Fibroblast of pulmonary artery (primary cell): Measurements from ENCODE around the gene UCHL1.
A peak's percentile ranks its signal among the peaks of the same experiment; 100 is the strongest.

ENCODE experiments used
- DNase-seq: peaks from one replicate; pipeline ENCODE4 v3.0.0-alpha.2; 2010; ENCODE audit warnings: low read depth
- H3K4me3 ChIP-seq: replicated peaks from 2 replicates; pipeline ENCODE4 v1.5.1; 2011; ENCODE audit warnings: low read depth, mild to moderate bottlenecking, control low read depth, low read length, moderate library complexity
- TF ChIP-seq, protein P1 (sequence below): IDR thresholded peaks from 2 replicates; pipeline ENCODE4 v1.5.1; 2011; ENCODE audit warnings: mild to moderate bottlenecking, control low read depth, low read length, inconsistent platforms; ENCODE audit errors: missing control alignments

Gene UCHL1

DNA sequence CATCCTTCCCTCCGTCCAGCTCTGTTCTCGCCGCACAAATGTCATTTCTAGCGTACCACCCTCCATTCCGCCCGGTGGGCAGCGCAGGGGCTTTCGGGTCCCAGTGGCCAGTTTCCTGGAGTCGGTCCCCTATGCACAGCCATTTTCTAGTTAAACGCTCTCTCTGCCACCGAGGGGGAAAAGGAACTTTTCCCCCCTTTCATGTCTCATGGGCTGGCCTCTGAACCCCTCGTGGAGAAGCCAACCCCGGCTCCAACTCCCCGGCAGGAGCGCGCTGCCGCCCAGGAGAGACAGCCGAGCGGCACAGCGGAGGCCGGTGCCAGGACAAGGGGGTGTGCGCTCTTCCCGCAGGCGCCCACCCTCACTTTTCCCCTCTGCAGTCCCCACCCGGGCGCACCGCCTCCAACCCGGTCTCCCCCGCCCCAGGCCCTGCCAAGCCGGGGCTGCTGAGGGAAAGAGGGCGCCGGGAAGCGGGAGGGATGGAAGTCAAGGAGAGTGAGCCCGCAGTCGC lies 43.0 kb upstream of the UCHL1 start:
- H3K4me3 ChIP-seq, result peak overlapping the region; percentile 96
- TF ChIP-seq, protein P1, sequence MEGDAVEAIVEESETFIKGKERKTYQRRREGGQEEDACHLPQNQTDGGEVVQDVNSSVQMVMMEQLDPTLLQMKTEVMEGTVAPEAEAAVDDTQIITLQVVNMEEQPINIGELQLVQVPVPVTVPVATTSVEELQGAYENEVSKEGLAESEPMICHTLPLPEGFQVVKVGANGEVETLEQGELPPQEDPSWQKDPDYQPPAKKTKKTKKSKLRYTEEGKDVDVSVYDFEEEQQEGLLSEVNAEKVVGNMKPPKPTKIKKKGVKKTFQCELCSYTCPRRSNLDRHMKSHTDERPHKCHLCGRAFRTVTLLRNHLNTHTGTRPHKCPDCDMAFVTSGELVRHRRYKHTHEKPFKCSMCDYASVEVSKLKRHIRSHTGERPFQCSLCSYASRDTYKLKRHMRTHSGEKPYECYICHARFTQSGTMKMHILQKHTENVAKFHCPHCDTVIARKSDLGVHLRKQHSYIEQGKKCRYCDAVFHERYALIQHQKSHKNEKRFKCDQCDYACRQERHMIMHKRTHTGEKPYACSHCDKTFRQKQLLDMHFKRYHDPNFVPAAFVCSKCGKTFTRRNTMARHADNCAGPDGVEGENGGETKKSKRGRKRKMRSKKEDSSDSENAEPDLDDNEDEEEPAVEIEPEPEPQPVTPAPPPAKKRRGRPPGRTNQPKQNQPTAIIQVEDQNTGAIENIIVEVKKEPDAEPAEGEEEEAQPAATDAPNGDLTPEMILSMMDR, result no peak
- DNase-seq, result no peak

- TF ChIP-seq, protein P1, result peak; percentile 53
- peak within 1 kb of the TSS; percentile 96 for H3K4me3 ChIP-seq
- DNase-seq, result peak; percentile 98
Measured at GRCh38 chr4:41214136-41214824, 42.4 kb upstream of the UCHL1 start, which contains the start of gene APBB2. TSS of gene APBB2 (minus strand) at chr4:41214542. CDS start at chr4:41033254, 181,288 bp downstream.

- TF ChIP-seq, protein P1, result no peak
- H3K4me3 ChIP-seq, result no peak overlapping the region
- DNase-seq, result no peak
Measured at GRCh38 chr4:41214825-41215146, 41.9 kb upstream of the UCHL1 start.

GRCh38 chr4:41215155-41215554 lies 41.6 kb upstream of the UCHL1 start:
- DNase-seq, result no peak
- H3K4me3 ChIP-seq, result no peak overlapping the region
- TF ChIP-seq, protein P1, result no peak

- no peak for DNase-seq
- H3K4me3 ChIP-seq, result peak overlapping the region; percentile 72
- TF ChIP-seq, protein P1, result no peak
Measured at GRCh38 chr4:41215969-41216293, 40.8 kb upstream of the UCHL1 start.

- TF ChIP-seq, protein P1, result peak; percentile 39
- DNase-seq, result peak; percentile 76
- peak overlapping the region; percentile 72 for H3K4me3 ChIP-seq
Measured at GRCh38 chr4:41216294-41217019, 40.3 kb upstream of the UCHL1 start.
